Stimulated activated CD4-positive, alpha-beta T cell treated with anti-CD3 and anti-CD28 coated beads, Interleukin-12 subunit alpha, Interleukin-12 subunit beta, amount 100 ng/mL, for 24 hours (primary cell): ENCODE results near the gene PXMP4.
A peak's percentile ranks its signal among the peaks of the same experiment; 100 is the strongest.

Experiments used
- DNase-seq, 2 experiments: peaks; one replicate each; pipeline ENCODE4 v3.0.0-alpha.2; 2020; ENCODE audit warnings: low read depth in 2 of 2

The PXMP4 gene

GRCh38 chr20:33732166-33732970, 12.3 kb upstream of the PXMP4 start:
- peak; percentile 62 to 67 for DNase-seq

DNA sequence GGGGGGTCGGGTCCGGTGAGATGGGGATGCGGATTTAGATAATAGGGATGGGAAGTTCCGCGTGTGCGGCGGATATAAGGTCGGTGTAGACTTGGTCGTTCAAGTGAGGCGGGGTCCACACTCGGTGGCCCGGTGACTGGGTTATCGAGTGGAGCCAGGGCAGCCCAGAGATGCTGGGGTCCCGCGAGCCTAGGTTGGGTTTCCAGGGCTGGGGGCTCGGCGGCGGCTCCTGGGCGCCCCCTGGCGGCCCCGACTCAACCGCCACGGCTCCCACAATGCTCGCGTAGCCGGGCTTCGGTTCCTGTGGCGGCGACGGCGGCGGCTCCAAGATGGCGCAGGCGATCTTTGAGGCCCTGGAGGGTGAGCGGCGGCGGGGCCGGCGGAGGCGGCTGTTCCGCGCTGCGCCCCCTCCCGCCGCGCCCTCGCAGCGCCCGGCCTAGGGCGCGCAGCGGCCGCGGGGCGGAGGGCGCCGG, 11.6 kb upstream of the PXMP4 start, which contains the start of gene ZNF341:
Gene ZNF341, plus strand, starts transcription at position 304 of the 473 bp plus-strand sequence. Its CDS starts 26 bp downstream, at position 330.
- DNase-seq = peak; percentile 74 to 84

DNA sequence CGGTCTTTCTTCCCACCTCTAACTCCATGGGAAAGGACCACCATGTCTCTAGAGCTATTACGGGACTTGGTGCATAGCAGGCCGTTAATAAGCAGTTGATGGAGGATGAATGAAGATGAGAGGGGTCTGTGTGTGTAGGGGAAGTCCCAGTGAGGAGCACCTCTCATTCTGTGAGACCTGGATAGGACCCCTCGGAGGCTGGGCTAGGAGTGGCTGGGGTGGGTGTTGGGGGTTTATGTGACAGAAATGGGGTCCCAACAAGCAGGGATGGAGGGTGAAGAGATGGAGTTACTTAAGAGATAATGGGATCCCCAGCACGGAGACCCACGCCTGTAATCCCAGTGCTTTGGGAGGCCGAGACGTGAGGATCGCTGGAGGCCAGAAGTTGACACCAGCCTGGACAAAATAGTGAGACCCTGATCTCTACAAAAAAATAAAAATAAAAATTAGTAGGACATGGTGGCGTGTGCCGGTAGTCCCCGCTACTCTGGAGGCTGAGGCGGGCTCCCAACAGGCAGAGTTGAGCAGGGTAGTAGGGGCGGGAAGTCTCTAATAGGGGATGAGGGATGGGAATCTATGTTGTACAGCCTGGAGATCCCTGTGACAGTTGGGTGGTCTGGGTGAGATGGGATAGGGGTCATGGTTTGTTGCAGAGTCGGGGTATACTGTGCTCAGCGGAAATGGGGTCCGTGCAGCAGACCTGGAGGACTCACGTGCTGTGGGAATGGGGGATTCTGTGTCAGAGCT, 11.0 kb upstream of the PXMP4 start:
- DNase-seq = no peak

DNA sequence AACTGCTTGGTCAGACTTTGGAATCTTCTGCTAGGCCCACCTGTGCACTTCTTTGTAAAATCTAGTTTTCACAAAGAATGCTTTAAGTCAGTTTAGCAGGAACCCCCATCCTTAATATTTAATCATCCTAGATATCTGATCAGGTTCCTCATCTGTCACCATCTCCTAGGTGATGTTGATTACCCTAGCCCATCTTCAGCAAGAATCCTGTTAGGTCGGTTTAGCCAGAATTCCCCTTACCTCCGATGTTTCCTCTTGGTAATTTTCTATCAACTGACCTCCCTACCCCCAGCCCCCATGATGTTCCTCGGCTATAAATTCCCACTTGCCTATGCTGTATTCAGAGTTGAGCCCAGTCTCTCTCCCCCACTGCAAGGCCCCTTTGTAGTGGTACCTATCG, 9.0 kb upstream of the PXMP4 start:
- DNase-seq = no peak

DNA sequence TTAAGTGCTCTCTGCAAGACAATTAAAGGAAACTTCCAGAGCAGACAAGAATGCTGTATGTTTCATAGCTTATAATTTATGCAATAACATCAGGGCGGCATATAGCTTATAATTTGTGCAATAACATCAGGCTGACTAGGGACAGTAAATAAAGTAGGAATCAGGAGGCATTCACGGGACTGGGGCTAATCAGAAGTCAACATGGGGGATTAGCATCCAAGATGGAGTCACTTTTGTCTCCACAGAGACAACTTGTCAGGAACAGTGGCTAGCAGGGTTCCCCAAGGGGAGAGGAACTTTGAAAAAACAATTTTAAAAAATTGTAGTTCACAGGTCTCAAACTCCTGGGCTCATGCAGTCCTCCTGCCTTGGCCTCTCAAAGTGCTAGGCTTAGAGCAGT, 8.4 kb upstream of the PXMP4 start:
- DNase-seq = no peak

- no peak for DNase-seq
Measured at GRCh38 chr20:33727806-33728205, 7.7 kb upstream of the PXMP4 start.

GRCh38 chr20:33727115-33727479, 7.0 kb upstream of the PXMP4 start:
- no peak for DNase-seq

GRCh38 chr20:33725607-33726264, 5.6 kb upstream of the PXMP4 start:
- no peak for DNase-seq

DNA sequence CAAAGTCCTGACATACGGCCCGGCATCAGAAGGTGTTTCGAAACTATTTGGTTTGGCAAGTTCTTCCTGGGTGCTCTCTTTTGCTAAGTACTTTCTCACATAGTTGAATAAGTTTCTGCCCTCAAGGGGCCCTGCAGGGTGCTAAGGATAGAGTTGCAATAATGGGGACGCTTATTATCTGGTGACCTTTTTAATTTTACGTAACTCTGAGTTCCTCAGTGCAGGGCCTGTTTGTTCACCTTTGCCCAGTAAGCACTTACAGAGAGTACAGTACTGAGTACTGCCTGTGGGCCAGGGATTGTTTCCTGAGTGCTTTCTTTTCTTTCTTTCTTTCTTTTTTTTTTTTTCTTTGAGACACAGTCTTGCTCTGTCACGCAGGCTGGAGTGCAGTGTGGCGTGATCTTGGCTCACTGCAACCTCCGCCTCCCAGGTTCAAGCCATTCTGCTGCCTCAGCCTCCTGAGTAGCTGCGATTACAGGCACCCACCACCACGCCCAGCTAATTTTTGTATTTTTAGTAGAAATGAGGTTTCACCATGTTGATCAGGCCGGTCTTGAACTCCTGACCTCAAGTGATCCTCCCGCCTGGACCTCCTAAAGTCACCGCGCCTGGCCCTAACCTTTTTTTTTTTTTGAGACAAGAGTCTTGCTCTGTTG, 4.5 kb upstream of the PXMP4 start:
- DNase-seq = no peak

- DNase-seq = no peak
Measured at GRCh38 chr20:33721391-33722140, 1.5 kb upstream of the PXMP4 start.

DNA sequence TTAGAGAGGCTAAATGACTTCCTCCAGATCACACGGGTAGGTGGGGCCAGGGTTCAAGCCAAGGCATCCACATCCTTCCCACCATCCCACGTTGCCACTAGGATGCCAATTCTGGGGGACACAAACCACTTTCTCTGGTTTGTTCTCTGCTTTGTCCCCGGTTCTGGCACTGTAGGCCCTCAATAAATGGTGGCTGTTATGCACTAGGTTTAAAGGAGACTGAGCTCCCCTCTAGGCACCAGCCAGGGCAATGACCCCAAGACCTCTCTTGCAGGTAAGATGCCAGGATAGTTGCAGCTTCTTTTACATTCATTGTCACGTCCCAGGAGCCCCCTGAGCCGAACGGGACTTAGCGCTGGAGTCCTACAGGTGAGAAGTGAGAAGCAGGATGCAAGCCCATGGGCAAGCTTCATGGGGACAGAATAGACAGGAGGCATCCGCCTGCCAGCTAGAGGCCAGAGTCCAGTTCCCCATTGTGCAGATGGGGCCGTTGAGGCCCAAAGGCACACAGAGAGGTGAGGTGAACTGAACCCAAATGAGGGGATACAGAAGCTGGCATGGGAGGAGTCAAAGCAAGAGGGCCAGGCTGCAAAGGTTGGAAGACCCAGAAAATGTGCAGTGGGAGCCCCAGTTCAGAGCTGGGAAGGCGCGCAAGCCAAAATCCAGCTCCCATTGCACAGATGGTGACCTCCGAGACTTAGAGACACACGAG, 677 bp downstream of the PXMP4 start:
- DNase-seq = no peak

DNA sequence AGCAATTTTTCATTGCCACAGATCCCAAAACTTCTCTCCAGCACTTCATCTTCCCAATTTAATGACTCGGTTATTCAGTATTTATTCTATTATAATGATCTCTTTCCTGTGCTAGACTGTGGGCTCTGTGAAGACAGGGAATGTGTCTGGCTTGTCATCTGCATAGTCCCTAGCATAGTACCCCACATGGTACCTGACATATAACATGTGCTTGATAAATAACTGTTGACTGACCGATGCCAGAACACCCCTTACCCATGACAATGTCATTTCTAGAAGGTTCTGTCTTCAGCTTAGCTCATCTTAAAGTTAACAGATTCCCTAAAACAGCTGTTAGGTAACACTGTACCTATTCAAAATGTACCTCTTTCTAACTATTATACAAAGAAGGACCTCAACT, 3.6 kb downstream of the PXMP4 start:
- no peak for DNase-seq

- DNase-seq = no peak
Measured at GRCh38 chr20:33713865-33714367, 6.2 kb downstream of the PXMP4 start.

GRCh38 chr20:33711446-33711738, 8.7 kb downstream of the PXMP4 start:
- DNase-seq = no peak

GRCh38 chr20:33710681-33711445, 9.2 kb downstream of the PXMP4 start:
- no peak for DNase-seq

DNA sequence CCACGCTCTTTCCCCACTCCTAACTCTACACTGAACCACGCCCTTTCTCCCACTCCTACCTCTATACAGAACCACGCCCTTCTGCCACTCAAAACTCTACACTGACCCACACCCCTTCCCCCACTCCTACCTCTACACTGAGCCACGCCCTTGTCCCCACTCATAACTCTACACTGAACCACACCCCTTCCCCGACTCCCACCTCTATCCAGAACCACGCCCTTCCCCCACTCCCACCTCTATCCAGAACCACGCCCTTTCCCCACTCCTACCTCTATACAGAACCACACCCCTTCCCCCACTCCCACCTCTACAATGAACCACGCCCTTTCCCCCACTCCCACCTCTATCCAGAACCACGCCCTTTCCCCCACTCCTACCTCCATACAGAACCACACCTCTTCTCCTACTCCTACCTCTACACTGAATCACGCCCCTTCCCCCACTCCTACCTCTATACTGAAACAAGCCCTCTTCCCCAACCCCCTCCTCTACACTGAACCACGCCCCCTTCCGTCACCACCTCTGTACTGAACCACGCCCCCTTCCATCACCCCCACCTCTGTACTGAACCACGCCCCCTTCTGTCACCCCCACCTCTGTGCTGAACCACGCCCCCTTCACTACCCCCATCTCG, 10.1 kb downstream of the PXMP4 start:
- DNase-seq = no peak

GRCh38 chr20:33709398-33709797, 10.7 kb downstream of the PXMP4 start:
- no peak for DNase-seq

- no peak for DNase-seq
Measured at GRCh38 chr20:33707668-33708067, 12.4 kb downstream of the PXMP4 start.

DNA sequence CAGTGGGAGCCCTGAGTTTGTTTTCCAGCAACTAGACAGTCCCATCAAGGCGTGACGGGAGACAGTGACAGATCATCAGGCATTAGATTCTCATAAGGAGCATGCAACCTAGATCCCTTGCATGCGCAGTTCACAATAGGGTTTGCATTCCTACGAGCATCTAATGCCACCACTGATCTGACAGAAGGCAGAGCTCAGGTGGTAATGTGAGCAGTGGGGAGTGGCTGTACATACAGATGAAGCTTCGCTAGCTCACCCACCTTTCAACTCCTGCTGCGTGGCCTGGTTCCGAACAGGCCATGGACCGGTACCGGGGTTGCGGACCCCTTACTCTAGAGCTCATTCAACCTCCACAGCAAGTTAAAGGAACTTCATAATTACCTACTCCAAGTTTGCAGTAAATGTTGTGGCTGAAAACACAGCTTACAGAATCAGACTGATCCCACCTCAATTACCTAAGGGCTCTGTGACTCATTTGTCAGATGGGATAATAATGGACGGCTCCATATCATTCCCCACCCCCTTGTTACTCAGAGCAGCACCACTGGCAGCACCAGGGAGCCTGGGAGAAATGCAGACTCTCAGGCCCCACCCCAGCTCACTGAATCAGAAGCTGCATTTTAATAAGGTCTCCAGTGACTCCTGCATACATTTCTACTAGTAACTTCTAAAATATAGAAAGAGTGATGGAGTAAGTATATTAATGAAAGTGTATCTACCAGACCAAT, 15.7 kb downstream of the PXMP4 start:
- no peak for DNase-seq
